Measurements from ENCODE around the gene GHR.

The GHR gene

GRCh38 chr5:42648915-42649314 is 225.7 kb downstream of the GHR start:
- Histone ChIP-seq H3K9me3 (no peaks in the 10 kb centered on the region), H3K4me3 (ENCODE audit: low read depth in 1 of 2, low read length in 1 of 2) (no peak overlapping the region), H3K4me1 (ENCODE audit: control insufficient read depth in 1 of 2, insufficient read depth in 1 of 2, low read depth in 1 of 2, low read length in 1 of 2) (no peaks in the 10 kb centered on the region), H3K27me3 (no peaks in the 10 kb centered on the region), H3K27ac (no peak overlapping the region), H3K36me3 (no peaks in the 10 kb centered on the region)
- TF ChIP-seq, protein P1, sequence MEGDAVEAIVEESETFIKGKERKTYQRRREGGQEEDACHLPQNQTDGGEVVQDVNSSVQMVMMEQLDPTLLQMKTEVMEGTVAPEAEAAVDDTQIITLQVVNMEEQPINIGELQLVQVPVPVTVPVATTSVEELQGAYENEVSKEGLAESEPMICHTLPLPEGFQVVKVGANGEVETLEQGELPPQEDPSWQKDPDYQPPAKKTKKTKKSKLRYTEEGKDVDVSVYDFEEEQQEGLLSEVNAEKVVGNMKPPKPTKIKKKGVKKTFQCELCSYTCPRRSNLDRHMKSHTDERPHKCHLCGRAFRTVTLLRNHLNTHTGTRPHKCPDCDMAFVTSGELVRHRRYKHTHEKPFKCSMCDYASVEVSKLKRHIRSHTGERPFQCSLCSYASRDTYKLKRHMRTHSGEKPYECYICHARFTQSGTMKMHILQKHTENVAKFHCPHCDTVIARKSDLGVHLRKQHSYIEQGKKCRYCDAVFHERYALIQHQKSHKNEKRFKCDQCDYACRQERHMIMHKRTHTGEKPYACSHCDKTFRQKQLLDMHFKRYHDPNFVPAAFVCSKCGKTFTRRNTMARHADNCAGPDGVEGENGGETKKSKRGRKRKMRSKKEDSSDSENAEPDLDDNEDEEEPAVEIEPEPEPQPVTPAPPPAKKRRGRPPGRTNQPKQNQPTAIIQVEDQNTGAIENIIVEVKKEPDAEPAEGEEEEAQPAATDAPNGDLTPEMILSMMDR (IDR thresholded peaks at IDR 0.05) = no peak

GRCh38 chr5:42650084-42650483 is 226.8 kb downstream of the GHR start:
- Histone ChIP-seq H3K4me3 (ENCODE audit: low read depth in 1 of 2, low read length in 1 of 2) (no peak overlapping the region), H3K27me3 (no peaks in the 10 kb centered on the region), H3K27ac (no peak overlapping the region), H3K36me3 (no peaks in the 10 kb centered on the region), H3K9me3 (no peaks in the 10 kb centered on the region), H3K4me1 (ENCODE audit: control insufficient read depth in 1 of 2, insufficient read depth in 1 of 2, low read depth in 1 of 2, low read length in 1 of 2) (no peaks in the 10 kb centered on the region)
- TF ChIP-seq, protein P1 (IDR thresholded peaks at IDR 0.05) = no peak

DNA sequence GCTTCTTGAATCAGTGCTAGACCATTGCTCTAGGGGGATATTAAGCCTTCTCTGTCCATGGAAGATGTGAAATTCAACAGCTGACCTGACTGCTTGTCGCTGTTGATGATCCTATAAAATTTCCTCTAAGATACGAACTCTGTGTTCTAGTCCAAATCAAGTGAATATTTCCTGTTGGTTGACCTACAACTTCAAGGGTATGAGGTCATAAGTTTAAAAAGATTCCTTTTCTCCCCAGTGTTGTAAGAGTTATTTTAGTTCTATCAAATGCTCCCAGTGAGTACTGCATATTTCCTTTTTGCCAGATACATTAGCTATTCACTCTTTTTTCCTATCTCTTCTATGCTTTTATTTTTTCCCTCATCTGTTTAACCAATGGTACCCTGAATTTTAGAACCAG is 230.5 kb downstream of the GHR start:
- Histone ChIP-seq H3K36me3 (no peaks in the 10 kb centered on the region), H3K4me1 (ENCODE audit: control insufficient read depth in 1 of 2, insufficient read depth in 1 of 2, low read depth in 1 of 2, low read length in 1 of 2) (no peaks in the 10 kb centered on the region), H3K9me3 (no peaks in the 10 kb centered on the region), H3K27me3 (no peaks in the 10 kb centered on the region), H3K27ac (no peak overlapping the region), H3K4me3 (ENCODE audit: low read depth in 1 of 2, low read length in 1 of 2) (no peak overlapping the region)
- TF ChIP-seq, protein P1 (IDR thresholded peaks at IDR 0.05) = no peak

DNA sequence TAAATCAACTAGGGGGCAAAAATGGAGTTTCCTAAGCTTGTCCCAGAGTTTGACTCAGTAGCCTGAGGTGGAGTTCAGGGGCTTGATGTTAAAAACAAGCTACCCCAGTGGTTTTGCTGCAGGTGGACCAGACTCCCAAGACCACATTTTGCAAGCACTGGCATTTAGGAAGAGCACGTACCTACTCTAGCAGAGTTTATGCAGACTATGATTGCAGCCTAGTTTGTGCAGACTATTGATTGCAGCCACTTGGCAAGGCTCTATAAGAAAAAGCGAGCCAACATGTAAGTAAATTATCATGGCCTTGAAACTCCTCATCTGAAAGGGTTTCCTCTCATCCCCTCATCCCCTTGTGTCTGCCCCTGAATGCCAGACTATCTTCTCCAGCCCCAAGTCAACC is 231.4 kb downstream of the GHR start:
- Histone ChIP-seq H3K4me3 (ENCODE audit: low read depth in 1 of 2, low read length in 1 of 2) (no peak overlapping the region), H3K27ac (no peak overlapping the region), H3K4me1 (ENCODE audit: control insufficient read depth in 1 of 2, insufficient read depth in 1 of 2, low read depth in 1 of 2, low read length in 1 of 2) (no peaks in the 10 kb centered on the region), H3K27me3 (no peaks in the 10 kb centered on the region), H3K9me3 (no peaks in the 10 kb centered on the region), H3K36me3 (no peaks in the 10 kb centered on the region)
- TF ChIP-seq, protein P1 (IDR thresholded peaks at IDR 0.05) = no peak

GRCh38 chr5:42655982-42656650 is 232.9 kb downstream of the GHR start:
- H3K27ac ChIP-seq = no peak overlapping the region
- TF ChIP-seq, protein P1 (IDR thresholded peaks at IDR 0.05) = no peak
- H3K4me1 ChIP-seq (ENCODE audit: control insufficient read depth in 1 of 2, insufficient read depth in 1 of 2, low read depth in 1 of 2, low read length in 1 of 2) = no peaks in the 10 kb centered on the region
- H3K27me3 ChIP-seq = no peaks in the 10 kb centered on the region
- no peaks in the 10 kb centered on the region for H3K36me3 ChIP-seq
- H3K4me3 ChIP-seq (ENCODE audit: low read depth in 1 of 2, low read length in 1 of 2) = no peak overlapping the region
- H3K9me3 ChIP-seq = no peaks in the 10 kb centered on the region
